PC-9 (cell line): Measurements from ENCODE around the gene ANO1.

Experiments
- EZH2 ChIP-seq: fragments of 200-600 bp; sonication (generic); IDR thresholded peaks from 2 replicates; pipeline ENCODE4 v1.8.0; 2017; ENCODE audit warnings: antibody characterized with exemption, low read depth
- TF ChIP-seq, protein P1 (sequence below): fragments of 200-600 bp; sonication (generic); conservative IDR thresholded peaks from 2 replicates; pipeline ENCODE4 v1.6.1; 2017; ENCODE audit warnings: mixed run types, antibody characterized with exemption, mild to moderate bottlenecking, moderate library complexity

- TF ChIP-seq, protein P1, sequence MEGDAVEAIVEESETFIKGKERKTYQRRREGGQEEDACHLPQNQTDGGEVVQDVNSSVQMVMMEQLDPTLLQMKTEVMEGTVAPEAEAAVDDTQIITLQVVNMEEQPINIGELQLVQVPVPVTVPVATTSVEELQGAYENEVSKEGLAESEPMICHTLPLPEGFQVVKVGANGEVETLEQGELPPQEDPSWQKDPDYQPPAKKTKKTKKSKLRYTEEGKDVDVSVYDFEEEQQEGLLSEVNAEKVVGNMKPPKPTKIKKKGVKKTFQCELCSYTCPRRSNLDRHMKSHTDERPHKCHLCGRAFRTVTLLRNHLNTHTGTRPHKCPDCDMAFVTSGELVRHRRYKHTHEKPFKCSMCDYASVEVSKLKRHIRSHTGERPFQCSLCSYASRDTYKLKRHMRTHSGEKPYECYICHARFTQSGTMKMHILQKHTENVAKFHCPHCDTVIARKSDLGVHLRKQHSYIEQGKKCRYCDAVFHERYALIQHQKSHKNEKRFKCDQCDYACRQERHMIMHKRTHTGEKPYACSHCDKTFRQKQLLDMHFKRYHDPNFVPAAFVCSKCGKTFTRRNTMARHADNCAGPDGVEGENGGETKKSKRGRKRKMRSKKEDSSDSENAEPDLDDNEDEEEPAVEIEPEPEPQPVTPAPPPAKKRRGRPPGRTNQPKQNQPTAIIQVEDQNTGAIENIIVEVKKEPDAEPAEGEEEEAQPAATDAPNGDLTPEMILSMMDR: no peak
- TF ChIP-seq EZH2: no peak
Measured at GRCh38 chr11:70192666-70193410, 114.7 kb downstream of the ANO1 start.
